ENCODE measurements around the gene LRCH4. TPM values are rescaled to one million over a fixed set of nuclear protein-coding genes. Genes with fewer than 3 reads are reported as not detected.

Gene LRCH4
- total RNA-seq, 5 donors from 2014 or later (not counting 1 experiment from before 2014, with no cell fraction given), result 328 to 377 (median 362) TPM

- H3K27ac ChIP-seq (ENCODE audit: low read length), result peak overlapping the region; percentile 76
- H3K4me3 ChIP-seq (ENCODE audit: control insufficient read depth in 1 of 2, extremely low read depth in 1 of 2, low read length in 1 of 2), result peak overlapping the region in 1 of 2 donors; percentile 12
- WGBS (ENCODE audit: insufficient coverage), result 22% methylated on average over 8 of the region's 10 CpGs
- H3K9me3 ChIP-seq, result no peaks in the 10 kb centered on the region
- H3K36me3 Mint-ChIP-seq, result peaks cover 11% of the 10 kb centered on the region
- H3K27me3 Mint-ChIP-seq, result no peaks in the 10 kb centered on the region
- peak overlapping the region; percentile 98 for H3K27ac Mint-ChIP-seq
- H3K36me3 ChIP-seq (ENCODE audit: control insufficient read depth in 2 of 2, extremely low read depth in 1 of 2, insufficient read depth in 1 of 2, low read length in 1 of 2), result peaks cover 2 to 9% of the 10 kb centered on the region in 2 donors
- H3K4me3 Mint-ChIP-seq, result peak overlapping the region; percentile 76 to 99 (median 99)
- ChIA-PET POLR2A (interaction anchor here in 1 of 2 donors (0.6 kb wide), 1 partner anchor 64 kb away, joined by 3 read pairs; no protein-coding TSS in a partner anchor), CTCF (interaction anchor here (0.5 to 1.0 kb wide), 5 partner anchors 11 to 388 kb away, joined by 3 to 6 read pairs (median 4); partner anchors contain the start of gene TRAPPC14 (in 1 of the 2))
- peak in 2 of 35 experiments; percentile 31 to 72 for DNase-seq
- ATAC-seq (replicated peaks in 1 of 4), result peak; percentile 31 to 69 (median 43)
- H3K4me1 Mint-ChIP-seq, result peaks cover 87 to 94% (median 88%) of the 10 kb centered on the region in 3 donors
- H3K4me1 ChIP-seq (ENCODE audit: control insufficient read depth in 1 of 2, extremely low read depth in 1 of 2, insufficient read depth in 2 of 2, low read length in 2 of 2), result peaks cover 47 to 97% of the 10 kb centered on the region in 2 experiments
- H3K9me3 Mint-ChIP-seq, result no peaks in the 10 kb centered on the region
- H3K27me3 ChIP-seq (replicated peaks in 1 of 2; ENCODE audit: control insufficient read depth in 2 of 2, extremely low read depth in 1 of 2, insufficient read depth in 2 of 2, low read length in 1 of 2), result no peaks in the 10 kb centered on the region
These were observed 39.6 kb downstream of the LRCH4 start for GRCh38 chr7:100546129-100546925.

- 40% methylated on average over 1 of the region's 3 CpGs for WGBS (ENCODE audit: insufficient coverage)
- ChIA-PET POLR2A (no interaction called here), CTCF (interaction anchor here (0.5 to 1.1 kb wide), 6 partner anchors 10 to 387 kb away, joined by 3 to 6 read pairs (median 4); partner anchors contain the start of genes FBXO24 (in 1 of the 2), LRCH4 (in 1 of the 2) and TRAPPC14 (in 1 of the 2))
- H3K9me3 ChIP-seq, result no peaks in the 10 kb centered on the region
- peak; percentile 51 to 71 (median 69) for ATAC-seq (replicated peaks in 1 of 4)
- no peaks in the 10 kb centered on the region for H3K27me3 ChIP-seq (replicated peaks in 1 of 2; ENCODE audit: control insufficient read depth in 2 of 2, extremely low read depth in 1 of 2, insufficient read depth in 2 of 2, low read length in 1 of 2)
- Mint-ChIP-seq H3K36me3 (peaks cover 9% of the 10 kb centered on the region), H3K4me3 (peak overlapping the region; percentile 76 to 99 (median 99)), H3K9me3 (no peaks in the 10 kb centered on the region), H3K27me3 (no peaks in the 10 kb centered on the region), H3K4me1 (peaks cover 91 to 97% (median 94%) of the 10 kb centered on the region in 3 donors), H3K27ac (peak overlapping the region; percentile 98)
- peak overlapping the region; percentile 76 for H3K27ac ChIP-seq (ENCODE audit: low read length)
- peaks cover 46 to 98% of the 10 kb centered on the region in 2 experiments for H3K4me1 ChIP-seq (ENCODE audit: control insufficient read depth in 1 of 2, extremely low read depth in 1 of 2, insufficient read depth in 2 of 2, low read length in 2 of 2)
- H3K36me3 ChIP-seq (ENCODE audit: control insufficient read depth in 2 of 2, extremely low read depth in 1 of 2, insufficient read depth in 1 of 2, low read length in 1 of 2), result peaks cover 0 to 7% of the 10 kb centered on the region in 2 donors
- H3K4me3 ChIP-seq (ENCODE audit: control insufficient read depth in 1 of 2, extremely low read depth in 1 of 2, low read length in 1 of 2), result peak overlapping the region in 1 of 2 donors; percentile 19
- DNase-seq, result peak in 7 of 35 experiments; percentile 21 to 55 (median 37)
These were observed 40.4 kb downstream of the LRCH4 start for GRCh38 chr7:100545360-100546128.

- Histone ChIP-seq H3K9me3 (no peaks in the 10 kb centered on the region), H3K36me3 (ENCODE audit: control insufficient read depth in 2 of 2, extremely low read depth in 1 of 2, insufficient read depth in 1 of 2, low read length in 1 of 2) (peaks cover 0 to 7% of the 10 kb centered on the region in 2 donors), H3K27ac (ENCODE audit: low read length) (peak overlapping the region; percentile 76), H3K27me3 (replicated peaks in 1 of 2; ENCODE audit: control insufficient read depth in 2 of 2, extremely low read depth in 1 of 2, insufficient read depth in 2 of 2, low read length in 1 of 2) (no peaks in the 10 kb centered on the region), H3K4me3 (ENCODE audit: control insufficient read depth in 1 of 2, extremely low read depth in 1 of 2, low read length in 1 of 2) (no peak overlapping the region), H3K4me1 (ENCODE audit: control insufficient read depth in 1 of 2, extremely low read depth in 1 of 2, insufficient read depth in 2 of 2, low read length in 2 of 2) (peaks cover 46 to 98% of the 10 kb centered on the region in 2 experiments)
- no peak for DNase-seq
- Mint-ChIP-seq H3K4me3 (peak overlapping the region; percentile 76 to 99 (median 99)), H3K36me3 (peaks cover 5% of the 10 kb centered on the region), H3K27ac (peak overlapping the region; percentile 98), H3K4me1 (peaks cover 92 to 97% (median 93%) of the 10 kb centered on the region in 3 donors), H3K9me3 (no peaks in the 10 kb centered on the region), H3K27me3 (no peaks in the 10 kb centered on the region)
- no peak for ATAC-seq (replicated peaks in 1 of 4)
- ChIA-PET CTCF (interaction anchor here in 1 of 2 donors (0.6 to 1.4 kb wide), 4 partner anchors 19 to 91 kb away, joined by 3 to 4 read pairs (median 4); partner anchors contain the start of genes FBXO24 and LRCH4), POLR2A (no interaction called here)
- WGBS (ENCODE audit: insufficient coverage), result 0% methylated on average over 1 of the region's 1 CpG
These were observed 41.0 kb downstream of the LRCH4 start for GRCh38 chr7:100544967-100545359.

DNA sequence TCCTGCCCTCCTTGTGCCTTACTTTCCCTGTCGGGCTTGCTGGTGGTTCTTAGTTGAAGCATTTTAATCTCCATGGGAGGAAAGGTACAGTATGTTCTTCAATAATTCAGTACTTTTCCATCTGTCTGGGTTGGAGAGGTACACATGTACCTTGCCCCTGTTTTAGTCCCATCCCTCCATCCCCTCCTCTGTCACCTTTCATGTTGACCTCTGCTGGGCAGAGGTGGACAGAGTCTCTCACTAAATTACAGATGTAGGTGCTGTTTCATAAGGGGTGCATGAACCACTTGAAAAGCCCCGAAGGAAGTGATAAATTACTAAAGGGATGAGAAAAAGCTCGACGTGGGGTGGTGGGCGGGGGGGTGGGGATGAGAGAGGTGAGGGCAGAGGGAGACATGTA, 41.5 kb downstream of the LRCH4 start:
- CTCF ChIA-PET, result interaction anchor here (0.5 to 1.4 kb wide), 7 partner anchors 11 to 90 kb away, joined by 3 to 6 read pairs (median 4); no protein-coding TSS in a partner anchor
- H3K4me3 Mint-ChIP-seq, result peak overlapping the region; percentile 76 to 99 (median 99)
- POLR2A ChIA-PET, result interaction anchor here in 1 of 2 donors (0.6 kb wide), 1 partner anchor 83 kb away, joined by 3 read pairs; no protein-coding TSS in a partner anchor

DNA sequence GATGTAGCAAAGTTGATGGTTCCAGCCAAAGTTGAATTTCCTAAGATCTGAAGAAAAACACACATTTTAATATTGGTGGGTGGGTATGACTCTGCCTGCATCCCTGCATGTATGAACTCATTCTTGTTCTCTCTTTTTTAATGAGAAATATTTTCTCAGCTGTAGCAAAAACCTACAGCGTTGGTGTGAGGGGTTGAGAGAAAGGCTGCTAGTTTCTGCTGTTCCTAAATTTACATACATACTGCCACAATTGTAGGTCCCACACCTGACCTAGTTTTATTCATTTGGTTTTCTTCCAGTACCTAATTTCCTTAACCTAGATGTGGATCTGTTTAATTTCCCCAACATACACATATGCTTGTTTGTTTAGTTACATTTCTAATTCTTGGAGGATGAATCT, 42.3 kb downstream of the LRCH4 start:
- H3K4me3 ChIP-seq (ENCODE audit: control insufficient read depth in 1 of 2, extremely low read depth in 1 of 2, low read length in 1 of 2), result no peak overlapping the region
- H3K4me1 ChIP-seq (ENCODE audit: control insufficient read depth in 1 of 2, extremely low read depth in 1 of 2, insufficient read depth in 2 of 2, low read length in 2 of 2), result peaks cover 50 to 90% of the 10 kb centered on the region in 2 experiments
- no CpG with 5 or more reads among the region's 1 CpG for WGBS (ENCODE audit: insufficient coverage)
- CTCF ChIA-PET, result interaction anchor here (0.6 to 1.4 kb wide), 3 partner anchors 20 to 89 kb away, joined by 3 to 6 read pairs (median 3); no protein-coding TSS in a partner anchor
- ATAC-seq (replicated peaks in 1 of 4), result no peak
- Mint-ChIP-seq H3K36me3 (peaks cover under 1% of the 10 kb centered on the region), H3K4me3 (peak overlapping the region; percentile 65 to 99 (median 99)), H3K27me3 (no peaks in the 10 kb centered on the region), H3K4me1 (peaks cover 89 to 97% (median 93%) of the 10 kb centered on the region in 3 donors), H3K27ac (peak overlapping the region; percentile 98), H3K9me3 (no peaks in the 10 kb centered on the region)
- DNase-seq, result no peak
- H3K27ac ChIP-seq (ENCODE audit: low read length), result peak overlapping the region; percentile 76
- no peaks in the 10 kb centered on the region for H3K27me3 ChIP-seq (replicated peaks in 1 of 2; ENCODE audit: control insufficient read depth in 2 of 2, extremely low read depth in 1 of 2, insufficient read depth in 2 of 2, low read length in 1 of 2)
- no peaks in the 10 kb centered on the region for H3K36me3 ChIP-seq (ENCODE audit: control insufficient read depth in 2 of 2, extremely low read depth in 1 of 2, insufficient read depth in 1 of 2, low read length in 1 of 2)
- POLR2A ChIA-PET, result no interaction called here
- H3K9me3 ChIP-seq, result no peaks in the 10 kb centered on the region

More for the DNA sequence above, 41.5 kb downstream of the LRCH4 start:
- Histone ChIP-seq H3K4me3 (ENCODE audit: control insufficient read depth in 1 of 2, extremely low read depth in 1 of 2, low read length in 1 of 2) (no peak overlapping the region), H3K36me3 (ENCODE audit: control insufficient read depth in 2 of 2, extremely low read depth in 1 of 2, insufficient read depth in 1 of 2, low read length in 1 of 2) (peaks cover 0 to 5% of the 10 kb centered on the region in 2 donors), H3K27me3 (replicated peaks in 1 of 2; ENCODE audit: control insufficient read depth in 2 of 2, extremely low read depth in 1 of 2, insufficient read depth in 2 of 2, low read length in 1 of 2) (no peaks in the 10 kb centered on the region), H3K9me3 (no peaks in the 10 kb centered on the region), H3K27ac (ENCODE audit: low read length) (peak overlapping the region; percentile 76), H3K4me1 (ENCODE audit: control insufficient read depth in 1 of 2, extremely low read depth in 1 of 2, insufficient read depth in 2 of 2, low read length in 2 of 2) (peaks cover 50 to 96% of the 10 kb centered on the region in 2 experiments)
- H3K9me3 Mint-ChIP-seq, result no peaks in the 10 kb centered on the region
- no peaks in the 10 kb centered on the region for H3K27me3 Mint-ChIP-seq
- peaks cover 92 to 97% (median 96%) of the 10 kb centered on the region in 3 donors for H3K4me1 Mint-ChIP-seq
- WGBS (ENCODE audit: insufficient coverage), result 9% methylated on average over 4 of the region's 5 CpGs
- ATAC-seq (replicated peaks in 1 of 4), result no peak
- no peak for DNase-seq
- peak overlapping the region; percentile 98 for H3K27ac Mint-ChIP-seq
- H3K36me3 Mint-ChIP-seq, result peaks cover 5% of the 10 kb centered on the region

All from T-cell (primary cell).